GM12801 (cell line): ENCODE data around the gene ACKR3.

ENCODE experiments used
- CTCF ChIP-seq: IDR thresholded peaks from one replicate; pipeline ENCODE4 v1.5.1; 2011; ENCODE audit warnings: control low read depth; ENCODE audit not compliant: insufficient read length; ENCODE audit errors: extremely low read depth

ACKR3 gene

GRCh38 chr2:236569573-236569973, at the start of gene ACKR3:
ACKR3 (plus strand) TSS chr2:236569825; CDS start chr2:236580466, 10,641 bp downstream.
- TF ChIP-seq CTCF = no peak

- TF ChIP-seq CTCF = no peak
Measured at GRCh38 chr2:236521556-236521955, 48.1 kb upstream of the ACKR3 start.

GRCh38 chr2:236523249-236523648, 46.4 kb upstream of the ACKR3 start:
- no peak for TF ChIP-seq CTCF

GRCh38 chr2:236525411-236525997, 44.1 kb upstream of the ACKR3 start:
- no peak for TF ChIP-seq CTCF

- no peak for TF ChIP-seq CTCF
Measured at GRCh38 chr2:236526455-236527158, 43.0 kb upstream of the ACKR3 start.

GRCh38 chr2:236527159-236527630, 42.4 kb upstream of the ACKR3 start:
- TF ChIP-seq CTCF = no peak

- no peak for TF ChIP-seq CTCF
Measured at GRCh38 chr2:236529606-236530005, 40.0 kb upstream of the ACKR3 start.
